Endothelial cell (in vitro differentiated cells): ENCODE measurements around the gene STX3. TPM values are rescaled to one million over a fixed set of nuclear protein-coding genes. Genes with fewer than 3 reads are reported as not detected.
A peak's percentile ranks its signal among the peaks of the same experiment; 100 is the strongest.

Experiments
- DNase-seq: peaks from one replicate; pipeline ENCODE4 v3.0.0; 2021; ENCODE audit warnings: low spot score
- H3K27ac Mint-ChIP-seq: one replicate; pipeline ENCODE4 v1.8.0; 2021; ENCODE audit warnings: mixed read lengths, inconsistent platforms; ENCODE audit not compliant: unreplicated experiment
- H3K27me3 Mint-ChIP-seq: one replicate; pipeline ENCODE4 v1.8.0; 2021; ENCODE audit warnings: mild to moderate bottlenecking, moderate library complexity, mixed read lengths, inconsistent platforms; ENCODE audit not compliant: unreplicated experiment
- H3K36me3 Mint-ChIP-seq: one replicate; pipeline ENCODE4 v1.8.0; 2021; ENCODE audit warnings: mild to moderate bottlenecking, low read depth, mixed read lengths, inconsistent platforms; ENCODE audit not compliant: unreplicated experiment
- H3K4me1 Mint-ChIP-seq: one replicate; pipeline ENCODE4 v1.8.0; 2021; ENCODE audit warnings: mild to moderate bottlenecking, mixed read lengths, inconsistent platforms; ENCODE audit not compliant: unreplicated experiment
- H3K4me3 Mint-ChIP-seq: one replicate; pipeline ENCODE4 v1.8.0; 2021; ENCODE audit warnings: mild to moderate bottlenecking, mixed read lengths, inconsistent platforms; ENCODE audit not compliant: unreplicated experiment
- H3K9me3 Mint-ChIP-seq: one replicate; pipeline ENCODE4 v1.8.0; 2021; ENCODE audit warnings: mixed read lengths, inconsistent platforms; ENCODE audit not compliant: unreplicated experiment
- CTCF ChIP-seq: fragments of 200-600 bp; sonication (generic); IDR thresholded peaks from one replicate; pipeline ENCODE4 v1.5.0; 2021; ENCODE audit warnings: antibody characterized with exemption; ENCODE audit not compliant: unreplicated experiment
- total RNA-seq: library from RNA; stranded (reverse); fragmentation: NEBNext Ultra II Directional; extraction: Animal tissue kit (Norgen Biotek cat#: 25700); gene quantifications from one replicate; pipeline ENCODE4 v1.2.1, GENCODE V29; 2021; ENCODE audit not compliant: unreplicated experiment

Gene STX3
- total RNA-seq, 1 donor from 2014 or later, result 140 TPM

- Mint-ChIP-seq H3K36me3 (peaks cover 32% of the 10 kb centered on the region), H3K9me3 (no peaks in the 10 kb centered on the region), H3K27ac (peak overlapping the region; percentile 89), H3K4me1 (peaks cover 44% of the 10 kb centered on the region), H3K27me3 (peaks cover 2% of the 10 kb centered on the region), H3K4me3 (peak overlapping the region; percentile 78)
- TF ChIP-seq CTCF, result no peak
- DNase-seq, result no peak
Measured at GRCh38 chr11:59770319-59770718, 15.1 kb downstream of the STX3 start.

DNA sequence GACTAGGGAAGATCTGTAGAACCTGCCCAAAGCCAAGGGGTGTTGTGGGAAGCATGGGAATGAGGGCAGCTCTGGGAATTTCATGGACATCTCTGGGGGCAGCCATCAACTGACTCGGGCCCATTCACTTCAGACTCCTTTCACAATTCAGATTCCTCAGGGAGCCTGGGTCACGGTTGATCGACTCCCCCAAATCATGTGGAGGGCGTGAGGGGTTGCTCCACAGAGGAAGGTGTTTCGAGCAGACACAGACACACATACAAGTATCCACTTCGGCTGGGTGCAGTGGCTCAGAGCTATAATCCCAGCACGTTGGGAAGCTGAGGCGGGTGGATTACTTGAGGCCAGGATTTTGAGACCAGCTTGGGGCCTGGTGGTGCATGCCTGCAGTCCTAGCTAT lies 15.7 kb downstream of the STX3 start:
- Mint-ChIP-seq H3K4me3 (peak overlapping the region; percentile 78), H3K27me3 (peaks cover 2% of the 10 kb centered on the region), H3K4me1 (peaks cover 41% of the 10 kb centered on the region), H3K27ac (peak overlapping the region; percentile 89), H3K36me3 (peaks cover 35% of the 10 kb centered on the region), H3K9me3 (no peaks in the 10 kb centered on the region)
- no peak for TF ChIP-seq CTCF
- DNase-seq, result no peak

DNA sequence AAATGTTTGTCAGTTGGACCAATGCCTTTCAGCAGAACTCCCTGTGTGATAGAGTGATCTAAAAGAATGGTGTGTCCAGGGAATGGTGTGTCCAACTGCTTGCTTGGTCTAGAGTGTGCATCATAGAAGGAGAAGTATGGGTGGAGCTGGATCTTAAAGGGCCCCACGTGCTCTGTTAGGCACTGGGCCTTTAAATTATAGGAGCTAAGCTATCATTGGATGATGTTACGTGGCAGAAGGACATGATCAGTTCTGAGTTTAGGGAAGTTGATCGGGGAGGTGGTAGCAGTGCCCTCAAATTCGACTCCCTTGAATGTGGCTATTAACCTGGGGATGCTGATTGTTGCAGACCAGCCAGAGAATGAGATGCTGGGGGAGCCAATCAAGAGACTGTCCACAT lies 16.4 kb downstream of the STX3 start:
- TF ChIP-seq CTCF, result no peak
- Mint-ChIP-seq H3K9me3 (no peaks in the 10 kb centered on the region), H3K27ac (peak overlapping the region; percentile 95), H3K27me3 (no peaks in the 10 kb centered on the region), H3K36me3 (peaks cover 33% of the 10 kb centered on the region), H3K4me3 (peak overlapping the region; percentile 70), H3K4me1 (peaks cover 36% of the 10 kb centered on the region)
- no peak for DNase-seq

GRCh38 chr11:59773083-59773440 lies 17.9 kb downstream of the STX3 start:
- peak overlapping the region; percentile 88 for H3K4me3 Mint-ChIP-seq
- no peaks in the 10 kb centered on the region for H3K9me3 Mint-ChIP-seq
- peaks cover 40% of the 10 kb centered on the region for H3K36me3 Mint-ChIP-seq
- H3K27ac Mint-ChIP-seq, result peak overlapping the region; percentile 95
- no peaks in the 10 kb centered on the region for H3K27me3 Mint-ChIP-seq
- DNase-seq, result no peak
- no peak for TF ChIP-seq CTCF
- peaks cover 50% of the 10 kb centered on the region for H3K4me1 Mint-ChIP-seq

DNA sequence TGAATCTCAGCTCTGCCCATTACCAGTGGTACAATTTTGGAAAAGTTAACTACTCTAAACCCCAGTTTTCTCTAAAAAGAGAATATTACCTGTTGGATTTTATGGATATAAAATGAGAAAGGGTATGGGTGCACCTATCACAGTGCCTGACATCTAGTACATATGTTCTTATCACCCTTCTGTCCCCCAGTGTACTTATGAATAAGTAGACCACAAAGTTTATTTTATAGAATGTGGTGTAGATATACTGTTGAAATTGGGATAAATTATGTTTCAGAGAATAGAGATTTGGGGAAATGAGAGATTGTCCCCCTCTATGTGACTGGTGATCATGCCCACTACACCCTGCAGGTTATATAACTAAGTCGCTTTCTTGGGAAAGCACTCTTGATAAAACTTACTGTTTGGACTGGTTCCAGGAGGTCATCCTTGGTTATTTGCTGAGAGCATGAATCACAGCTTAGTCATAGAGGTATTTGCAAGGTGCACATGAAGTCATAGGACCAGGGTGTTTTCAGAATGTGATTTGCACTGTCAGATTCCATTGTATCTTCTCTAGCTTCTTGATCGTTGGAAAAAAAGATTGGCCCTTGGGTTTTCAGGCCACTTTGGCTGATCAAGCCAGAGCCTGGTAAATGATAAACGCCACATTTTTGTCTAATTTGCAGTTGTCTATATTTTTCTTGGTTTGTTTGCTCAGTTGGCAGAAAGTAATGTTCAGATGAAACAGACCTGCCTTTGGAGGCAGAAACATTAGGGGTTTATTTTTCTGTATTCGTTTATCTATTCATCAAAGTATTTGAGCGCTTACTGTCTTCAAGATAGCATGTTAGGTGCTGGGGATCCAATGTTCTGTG lies 21.3 kb downstream of the STX3 start:
- no peak for DNase-seq
- Mint-ChIP-seq H3K36me3 (peaks cover 58% of the 10 kb centered on the region), H3K27me3 (peaks cover 1% of the 10 kb centered on the region), H3K4me1 (peaks cover 65% of the 10 kb centered on the region), H3K4me3 (no peak overlapping the region), H3K27ac (no peak overlapping the region), H3K9me3 (no peaks in the 10 kb centered on the region)
- TF ChIP-seq CTCF, result no peak
